Keratinocyte (primary cell): ENCODE results near the gene MAIP1. TPM values are rescaled to one million over a fixed set of nuclear protein-coding genes. Genes with fewer than 3 reads are reported as not detected.

ENCODE experiments used
- DNase-seq: peaks from one replicate; pipeline ENCODE4 v3.0.0-alpha.2; 2011; ENCODE audit warnings: low read depth, missing footprints, low spot score
- FAIRE-seq: peaks from 2 replicates; lab custom pipeline; 2011; peaks lifted over from hg19 to GRCh38; lab: Jason Lieb, UNC
- H2AFZ ChIP-seq: 2 replicates; pipeline ENCODE4 v1.6.0; 2012; ENCODE audit warnings: low read length, control low read depth, inconsistent platforms; ENCODE audit not compliant: control insufficient read depth
- H3K27ac ChIP-seq: 2 replicates; pipeline ENCODE4 v1.5.1; 2011; ENCODE audit warnings: low read length; ENCODE audit not compliant: control insufficient read depth, insufficient read depth
- H3K27me3 ChIP-seq: 3 replicates; pipeline ENCODE4 v1.6.0; 2011; ENCODE audit warnings: low read length; ENCODE audit not compliant: control insufficient read depth, insufficient read depth; ENCODE audit errors: extremely low read depth
- H3K36me3 ChIP-seq, 2 experiments: 2 replicates in 1 of 2; 3 replicates in 1 of 2; pipeline ENCODE4 v1.5.1; 2011; ENCODE audit warnings: low read length in 2 of 2, mild to moderate bottlenecking in 1 of 2; ENCODE audit not compliant: control insufficient read depth in 2 of 2, insufficient read depth in 2 of 2; ENCODE audit errors: extremely low read depth in 1 of 2
- H3K4me1 ChIP-seq: 3 replicates; pipeline ENCODE4 v1.5.1; 2011; ENCODE audit warnings: low read length; ENCODE audit not compliant: control insufficient read depth, insufficient read depth; ENCODE audit errors: extremely low read depth
- H3K4me2 ChIP-seq: 3 replicates; pipeline ENCODE4 v1.6.0; 2011; ENCODE audit warnings: low read depth, low read length; ENCODE audit not compliant: control insufficient read depth, insufficient read depth; ENCODE audit errors: extremely low read depth
- H3K4me3 ChIP-seq, 3 experiments: fragments of 200-600 bp in 1 of 3; sonication (generic) in 1 of 3; 2 replicates in 2 of 3; 3 replicates in 1 of 3; pipeline ENCODE4 v1.5.1; 2011 to 2016; ENCODE audit warnings: low read length in 3 of 3, mild to moderate bottlenecking in 3 of 3, control low read depth in 2 of 3, inconsistent platforms in 1 of 3, low read depth in 1 of 3, mixed read lengths in 1 of 3, mixed run types in 1 of 3, moderate library complexity in 1 of 3; ENCODE audit not compliant: control insufficient read depth in 2 of 3, insufficient read depth in 2 of 3; ENCODE audit errors: extremely low read depth in 1 of 3
- H3K79me2 ChIP-seq: 2 replicates; pipeline ENCODE4 v1.6.0; 2012; ENCODE audit warnings: low read length; ENCODE audit not compliant: control insufficient read depth, insufficient read depth
- H3K9ac ChIP-seq: 3 replicates; pipeline ENCODE4 v1.6.0; 2011; ENCODE audit warnings: low read length; ENCODE audit not compliant: control insufficient read depth, insufficient read depth; ENCODE audit errors: extremely low read depth
- H3K9me1 ChIP-seq: 3 replicates; pipeline ENCODE4 v1.6.0; 2011; ENCODE audit warnings: low read length; ENCODE audit not compliant: control insufficient read depth, insufficient read depth; ENCODE audit errors: extremely low read depth
- H3K9me3 ChIP-seq: 2 replicates; pipeline ENCODE4 v1.5.1; 2012; ENCODE audit warnings: low read depth, low read length; ENCODE audit not compliant: control insufficient read depth
- H4K20me1 ChIP-seq: 3 replicates; pipeline ENCODE4 v1.6.0; 2011; ENCODE audit warnings: low read length; ENCODE audit not compliant: control insufficient read depth, insufficient read depth; ENCODE audit errors: extremely low read depth
- EZH2 ChIP-seq: IDR thresholded peaks from one replicate; pipeline ENCODE4 v1.6.1; 2012; ENCODE audit warnings: inconsistent platforms, mild to moderate bottlenecking, low read length, moderate library complexity
- dilution Hi-C: fragments of 300-500 bp; cut with MboI; formaldehyde crosslinking; loops from one replicate; pipeline ENCODE4 v1.7.0; 2020; ENCODE audit warnings: low sequenced_read_pairs; ENCODE audit not compliant: extremely low pct_ligation_motif_present
- polyA plus RNA-seq, 5 experiments: library from polyadenylated mRNA; depleted of rRNA in 3 of 5; stranded (reverse) in 3 of 5; stranded (forward) in 1 of 5; unstranded in 1 of 5; fragments of >200 nt; gene quantifications; 1 replicate in 1 of 5; 2 replicates in 3 of 5; 3 replicates in 1 of 5; pipeline versions ENCODE4 v1.2.1 to v1.2.3, GENCODE V29; 2011 to 2012; ENCODE audit warnings: missing spikeins in 2 of 5, low read depth in 1 of 5, low replicate concordance in 1 of 5
- TF ChIP-seq, protein P1 (sequence below), 3 experiments: IDR thresholded peaks in 1 of 3; conservative IDR thresholded peaks in 1 of 3; optimal IDR thresholded peaks in 1 of 3; 2 replicates in 2 of 3; 3 replicates in 1 of 3; pipeline versions ENCODE3 to v1.5.1; 2011; ENCODE audit warnings: low read length in 3 of 3, mild to moderate bottlenecking in 3 of 3, moderate library complexity in 2 of 3, control low read depth in 1 of 3, inconsistent platforms in 1 of 3; ENCODE audit not compliant: insufficient read depth in 2 of 3; ENCODE audit errors: extremely low read depth in 1 of 3

Gene MAIP1
- polyA plus RNA-seq, 1 donor (not counting 4 experiments of a cell fraction or from before 2014, with no cell fraction given): 17.4 TPM

DNA sequence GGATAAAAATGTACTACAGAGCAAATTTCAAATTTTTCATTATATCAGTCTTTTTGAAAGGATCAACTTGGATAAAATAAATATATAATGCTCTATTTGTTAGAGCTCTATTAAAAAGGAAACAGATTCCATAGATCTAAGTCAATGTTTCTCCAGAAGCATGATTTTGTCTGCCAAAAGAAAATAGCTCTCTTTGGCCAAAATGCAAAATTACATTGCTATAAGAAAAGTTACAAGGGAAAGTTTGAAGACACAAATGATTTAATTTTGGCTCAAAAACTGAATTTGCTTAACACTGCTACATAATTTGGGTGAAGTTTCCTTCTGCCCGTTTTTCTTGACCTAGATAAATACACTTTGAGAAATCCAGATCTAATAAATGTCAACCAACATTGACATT is 28.6 kb upstream of the MAIP1 start:
- H3K4me2 ChIP-seq: no peak overlapping the region
- H3K27ac ChIP-seq: no peak overlapping the region
- dilution Hi-C loops: no loop called here
- H3K9ac ChIP-seq: no peak overlapping the region
- H3K79me2 ChIP-seq: peaks cover 25% of the 10 kb centered on the region
- H3K27me3 ChIP-seq: no peaks in the 10 kb centered on the region
- H3K4me3 ChIP-seq: no peak overlapping the region
- H3K4me1 ChIP-seq: no peaks in the 10 kb centered on the region
- H3K9me1 ChIP-seq: no peaks in the 10 kb centered on the region
- H2AFZ ChIP-seq: no peak overlapping the region
- TF ChIP-seq, protein P1, sequence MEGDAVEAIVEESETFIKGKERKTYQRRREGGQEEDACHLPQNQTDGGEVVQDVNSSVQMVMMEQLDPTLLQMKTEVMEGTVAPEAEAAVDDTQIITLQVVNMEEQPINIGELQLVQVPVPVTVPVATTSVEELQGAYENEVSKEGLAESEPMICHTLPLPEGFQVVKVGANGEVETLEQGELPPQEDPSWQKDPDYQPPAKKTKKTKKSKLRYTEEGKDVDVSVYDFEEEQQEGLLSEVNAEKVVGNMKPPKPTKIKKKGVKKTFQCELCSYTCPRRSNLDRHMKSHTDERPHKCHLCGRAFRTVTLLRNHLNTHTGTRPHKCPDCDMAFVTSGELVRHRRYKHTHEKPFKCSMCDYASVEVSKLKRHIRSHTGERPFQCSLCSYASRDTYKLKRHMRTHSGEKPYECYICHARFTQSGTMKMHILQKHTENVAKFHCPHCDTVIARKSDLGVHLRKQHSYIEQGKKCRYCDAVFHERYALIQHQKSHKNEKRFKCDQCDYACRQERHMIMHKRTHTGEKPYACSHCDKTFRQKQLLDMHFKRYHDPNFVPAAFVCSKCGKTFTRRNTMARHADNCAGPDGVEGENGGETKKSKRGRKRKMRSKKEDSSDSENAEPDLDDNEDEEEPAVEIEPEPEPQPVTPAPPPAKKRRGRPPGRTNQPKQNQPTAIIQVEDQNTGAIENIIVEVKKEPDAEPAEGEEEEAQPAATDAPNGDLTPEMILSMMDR (optimal IDR thresholded peaks at IDR 0.05 in 1 of 3, IDR thresholded peaks at IDR 0.05 in 1 of 3, conservative IDR thresholded peaks at IDR 0.05 in 1 of 3; ENCODE audit: extremely low read depth in 1 of 3, insufficient read depth in 2 of 3, low read length in 3 of 3): no peak
- TF ChIP-seq EZH2: no peak
- no peak for FAIRE-seq
- H4K20me1 ChIP-seq: no peaks in the 10 kb centered on the region
- H3K9me3 ChIP-seq: no peaks in the 10 kb centered on the region
- DNase-seq: no peak
- H3K36me3 ChIP-seq: peaks cover 0 to 4% of the 10 kb centered on the region in 2 experiments

DNA sequence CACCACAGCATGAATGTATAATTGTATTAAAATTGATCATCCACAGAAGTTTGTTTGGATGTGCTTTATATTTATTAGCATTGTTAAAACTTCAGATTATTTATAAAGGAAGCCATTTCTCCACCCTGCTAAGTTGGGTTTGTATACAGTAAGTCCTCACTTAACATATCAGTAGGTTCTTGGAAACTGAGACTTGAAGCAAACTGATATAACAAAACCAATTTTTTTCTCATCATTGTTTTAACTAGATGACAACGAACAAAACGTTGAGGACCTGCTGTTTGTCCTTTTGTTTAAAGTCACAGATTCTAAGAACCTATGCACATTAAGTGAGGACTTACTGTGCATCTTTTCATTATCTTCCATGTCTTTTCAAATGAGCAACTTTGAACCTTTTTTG is 27.2 kb upstream of the MAIP1 start:
- no peaks in the 10 kb centered on the region for H3K9me1 ChIP-seq
- dilution Hi-C loops: no loop called here

More for the DNA sequence above, 27.2 kb upstream of the MAIP1 start:
- H4K20me1 ChIP-seq: no peaks in the 10 kb centered on the region
- no peak overlapping the region for H2AFZ ChIP-seq
- H3K9me3 ChIP-seq: no peaks in the 10 kb centered on the region
- TF ChIP-seq, protein P1 (optimal IDR thresholded peaks at IDR 0.05 in 1 of 3, IDR thresholded peaks at IDR 0.05 in 1 of 3, conservative IDR thresholded peaks at IDR 0.05 in 1 of 3; ENCODE audit: extremely low read depth in 1 of 3, insufficient read depth in 2 of 3, low read length in 3 of 3): no peak
- no peak for TF ChIP-seq EZH2
- H3K79me2 ChIP-seq: peaks cover 12% of the 10 kb centered on the region
- FAIRE-seq (no peak), DNase-seq (no peak)
- no peak overlapping the region for H3K9ac ChIP-seq
- H3K4me3 ChIP-seq: no peak overlapping the region
- no peaks in the 10 kb centered on the region for H3K27me3 ChIP-seq
- H3K4me2 ChIP-seq: no peak overlapping the region
- no peaks in the 10 kb centered on the region for H3K4me1 ChIP-seq
- no peak overlapping the region for H3K27ac ChIP-seq
- peaks cover 5 to 8% of the 10 kb centered on the region in 2 experiments for H3K36me3 ChIP-seq
